Ishikawa (cell line): ENCODE data around the gene DCUN1D2.

Experiments used
- CEBPB ChIP-seq: IDR thresholded peaks from 2 replicates; pipeline ENCODE4 v1.6.1; 2012
- EP300 ChIP-seq: IDR thresholded peaks from 2 replicates; pipeline ENCODE4 v1.6.1; 2012; ENCODE audit warnings: borderline replicate concordance
- NFIC ChIP-seq: IDR thresholded peaks from 2 replicates; pipeline ENCODE4 v1.6.1; 2012
- REST ChIP-seq: IDR thresholded peaks from 2 replicates; pipeline ENCODE4 v1.6.1; 2012; ENCODE audit warnings: low read depth, mild to moderate bottlenecking

- peak; percentile 84 for TF ChIP-seq CEBPB
- no peak for TF ChIP-seq REST
- TF ChIP-seq EP300 = peak; percentile 26; the same call in 1 of the 2 replicates
- TF ChIP-seq NFIC = no peak
These were observed 2.9 kb upstream of the DCUN1D2 start for GRCh38 chr13:113493315-113493951.
